Activated CD8-positive, alpha-beta memory T cell treated with anti-CD3 and anti-CD28 coated beads, Interleukin-2, amount 50 U/mL, for 1 hour (primary cell): ENCODE data around the gene CUBN.
"Not testable (repeated sequence)": the region's sequence is repeated elsewhere in the genome, so short reads cannot be mapped to it uniquely, and the experiment has no call there.

Source experiments
- DNase-seq: peaks from one replicate; pipeline ENCODE4 v3.0.0-alpha.2; 2020; ENCODE audit errors: extremely low read depth

Gene CUBN

GRCh38 chr10:17013131-17013983 is 116.3 kb downstream of the CUBN start:
- DNase-seq: not testable (repeated sequence)

GRCh38 chr10:17012731-17013130 is 116.9 kb downstream of the CUBN start:
- not testable (repeated sequence) for DNase-seq

GRCh38 chr10:17010363-17011145 is 119.1 kb downstream of the CUBN start:
- DNase-seq: no peak

- no peak for DNase-seq
These were observed 120.4 kb downstream of the CUBN start for GRCh38 chr10:17009212-17009700.

- no peak for DNase-seq
These were observed 122.2 kb downstream of the CUBN start for GRCh38 chr10:17007418-17007770.

GRCh38 chr10:17006631-17007417 is 122.8 kb downstream of the CUBN start:
- DNase-seq: no peak

- no peak for DNase-seq
These were observed 123.7 kb downstream of the CUBN start for GRCh38 chr10:17005621-17006566.

- no peak for DNase-seq
These were observed 124.7 kb downstream of the CUBN start for GRCh38 chr10:17004801-17005380.

GRCh38 chr10:17003651-17004286 is 125.8 kb downstream of the CUBN start:
- DNase-seq: no peak

GRCh38 chr10:17003151-17003550 is 126.5 kb downstream of the CUBN start:
- peak; percentile 76 for DNase-seq

- peak; percentile 44 for DNase-seq
These were observed 127.5 kb downstream of the CUBN start for GRCh38 chr10:17001961-17002749.

GRCh38 chr10:17001297-17001744 is 128.3 kb downstream of the CUBN start:
- DNase-seq: no peak

GRCh38 chr10:16999665-17000451 is 129.8 kb downstream of the CUBN start:
- no peak for DNase-seq

- DNase-seq: no peak
These were observed 133.1 kb downstream of the CUBN start for GRCh38 chr10:16996530-16996964.

- DNase-seq: no peak
These were observed 133.6 kb downstream of the CUBN start for GRCh38 chr10:16995867-16996529.

- no peak for DNase-seq
These were observed 136.4 kb downstream of the CUBN start for GRCh38 chr10:16993186-16993585.

GRCh38 chr10:16992611-16993119 is 136.9 kb downstream of the CUBN start:
- DNase-seq: no peak
